NCI-H774 (cell line): ENCODE measurements around the gene CCDC187.

ENCODE experiments used
- DNase-seq: peaks from one replicate; lab custom pipeline; 2025; lab: John Stamatoyannopoulos, UW

Gene CCDC187

GRCh38 chr9:136339173-136339957 lies 35.5 kb upstream of the CCDC187 start:
- no peak for DNase-seq

GRCh38 chr9:136338511-136338910 lies 34.6 kb upstream of the CCDC187 start:
- no peak for DNase-seq

GRCh38 chr9:136337416-136338395 lies 33.8 kb upstream of the CCDC187 start:
- no peak for DNase-seq

- no peak for DNase-seq
Observed at GRCh38 chr9:136336881-136337280, 33.0 kb upstream of the CCDC187 start.

DNA sequence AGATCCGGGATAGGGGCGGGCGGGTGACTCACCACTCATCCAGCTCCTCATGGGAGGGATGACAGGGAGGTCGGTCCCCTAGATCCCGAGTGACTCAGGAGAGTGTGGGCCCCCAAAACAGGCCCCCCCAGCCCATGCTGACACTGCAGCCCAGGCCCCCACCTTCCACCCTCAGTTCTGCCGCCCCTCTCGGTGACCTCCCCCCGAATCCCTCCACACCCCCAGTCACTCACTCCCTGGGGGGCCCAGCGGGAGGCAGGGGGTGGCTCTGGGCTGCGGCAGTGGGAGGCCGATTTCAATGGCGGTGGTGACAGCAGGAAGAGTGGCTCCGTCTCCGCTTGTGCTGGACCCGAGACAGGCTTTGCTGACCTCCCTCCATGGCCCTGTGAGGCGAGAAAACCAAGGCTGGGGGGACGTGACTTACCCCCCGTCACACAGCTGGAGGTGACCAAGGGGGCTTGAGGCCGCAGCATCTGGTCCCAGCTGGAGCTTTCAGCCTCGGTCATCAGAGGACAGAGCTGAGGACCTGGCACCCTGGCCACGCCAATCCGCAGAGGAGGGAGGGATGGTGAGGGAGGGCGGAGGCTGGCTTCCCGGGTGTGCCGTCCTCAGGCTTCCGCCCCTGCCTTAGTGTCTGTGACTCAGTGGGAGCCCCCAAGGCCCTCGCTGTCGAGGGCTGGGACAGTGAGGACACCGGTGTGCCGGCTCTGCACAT lies 32.4 kb upstream of the CCDC187 start:
- no peak for DNase-seq

DNA sequence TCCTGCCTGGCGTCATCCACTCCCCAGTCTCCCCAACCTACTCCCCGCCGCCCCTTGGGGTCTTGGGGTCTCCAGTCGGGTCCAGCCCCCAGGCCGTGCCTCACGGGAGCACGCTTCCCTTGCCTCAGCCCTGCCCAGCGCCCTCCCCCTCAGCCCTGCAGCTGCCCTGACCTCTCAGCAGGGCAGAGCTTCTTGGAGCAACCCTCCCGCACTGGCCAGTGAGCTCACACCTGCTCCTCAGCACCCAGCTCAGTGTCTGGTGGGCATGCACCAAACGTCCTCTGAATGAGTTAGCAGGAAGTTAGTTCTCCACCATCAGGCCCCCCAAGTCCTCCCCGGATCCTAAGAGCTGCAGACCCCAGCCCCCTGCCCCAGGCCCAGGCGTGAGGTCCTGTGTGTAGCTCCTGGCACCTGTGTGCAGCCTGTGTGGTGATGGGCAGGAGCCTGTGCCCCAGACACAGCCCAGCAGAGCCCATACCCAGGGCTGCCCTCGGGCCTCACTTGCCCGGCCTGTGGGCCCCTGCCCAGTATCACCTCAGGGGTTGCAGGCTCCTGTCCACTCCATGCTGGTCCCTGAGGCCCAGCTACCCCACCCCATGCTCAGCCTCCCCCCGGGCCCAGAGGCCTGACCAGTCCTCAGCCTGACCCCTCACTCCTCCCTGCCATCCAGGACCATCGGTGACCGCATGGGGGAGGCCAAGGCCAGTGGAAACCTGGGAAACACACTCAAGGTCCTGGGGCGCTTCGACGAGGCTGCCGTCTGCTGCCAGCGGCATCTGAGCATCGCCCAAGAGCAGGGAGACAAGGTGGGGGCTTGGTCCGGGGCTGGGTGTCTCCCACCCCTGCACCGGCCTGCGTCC lies 31.6 kb upstream of the CCDC187 start:
- no peak for DNase-seq

- DNase-seq = no peak
Observed at GRCh38 chr9:136334541-136334940, 30.6 kb upstream of the CCDC187 start.

DNA sequence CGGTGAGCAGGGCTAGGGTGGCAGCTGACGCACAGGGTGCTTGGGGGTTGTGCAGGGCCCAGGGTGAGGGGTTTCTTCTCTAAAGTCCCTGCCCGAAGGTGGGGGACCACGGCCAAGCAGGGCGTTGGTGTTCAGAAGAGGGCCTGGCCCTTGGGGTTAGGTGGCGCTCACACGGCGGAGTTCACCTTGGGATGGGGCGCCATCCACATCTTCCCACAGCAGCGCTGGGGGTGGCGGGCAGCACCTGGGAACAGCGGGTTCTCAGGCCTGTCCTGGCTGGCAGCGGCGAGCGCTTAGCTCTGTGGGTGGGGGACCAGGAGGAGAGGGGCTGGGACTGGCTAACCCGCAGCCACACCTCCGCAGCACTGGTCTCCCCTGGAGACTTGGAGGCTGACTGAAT lies 29.6 kb upstream of the CCDC187 start:
- DNase-seq = no peak

DNA sequence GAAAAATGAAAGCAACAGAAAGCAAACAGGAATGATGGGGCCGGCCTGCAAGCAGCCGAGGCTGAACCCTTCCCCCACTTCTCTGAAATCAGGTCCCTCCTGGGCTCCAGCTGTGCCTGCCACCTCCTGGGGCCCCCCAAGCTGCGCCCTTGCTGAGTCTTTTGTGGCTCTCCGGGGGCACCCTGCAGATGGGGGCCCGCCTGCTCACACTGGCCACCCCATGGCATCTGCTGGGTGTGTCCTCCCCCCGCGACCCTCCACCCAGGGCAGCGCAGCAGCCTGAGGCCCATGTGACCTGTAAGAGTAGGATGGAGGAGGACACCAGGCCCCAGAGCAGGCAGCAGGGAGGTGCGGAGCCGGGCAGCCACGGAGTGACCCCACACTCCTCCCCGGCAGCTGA lies 29.2 kb upstream of the CCDC187 start:
- no peak for DNase-seq

DNA sequence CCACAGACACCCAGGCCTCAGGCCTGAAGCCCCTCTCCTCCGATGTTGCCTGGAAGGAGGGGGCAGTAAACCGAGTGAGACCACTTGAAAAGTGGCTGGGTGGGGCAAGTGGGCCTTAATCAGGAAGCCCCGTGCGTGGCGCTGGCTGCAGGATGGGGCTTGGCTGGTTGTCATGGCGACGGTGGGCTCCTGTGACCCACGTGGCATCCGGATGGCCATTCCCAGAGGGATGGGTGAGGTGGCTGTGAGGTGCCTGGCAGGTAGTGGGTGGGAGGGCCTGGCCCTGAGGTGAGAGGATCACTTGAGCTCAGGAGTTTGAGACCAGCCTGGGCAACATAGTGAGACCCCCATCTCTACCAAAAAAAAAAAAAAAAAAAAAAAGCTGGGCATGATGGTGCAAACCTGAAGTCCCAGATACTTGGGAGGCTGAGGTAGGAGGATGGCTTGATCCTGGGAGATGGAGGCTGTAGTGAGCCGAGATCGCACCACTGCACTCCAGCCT lies 28.6 kb upstream of the CCDC187 start:
- no peak for DNase-seq

- no peak for DNase-seq
Observed at GRCh38 chr9:136331556-136332481, 27.9 kb upstream of the CCDC187 start.

GRCh38 chr9:136331030-136331429 lies 27.1 kb upstream of the CCDC187 start:
- no peak for DNase-seq

GRCh38 chr9:136330406-136330990 lies 26.6 kb upstream of the CCDC187 start:
- DNase-seq = no peak

DNA sequence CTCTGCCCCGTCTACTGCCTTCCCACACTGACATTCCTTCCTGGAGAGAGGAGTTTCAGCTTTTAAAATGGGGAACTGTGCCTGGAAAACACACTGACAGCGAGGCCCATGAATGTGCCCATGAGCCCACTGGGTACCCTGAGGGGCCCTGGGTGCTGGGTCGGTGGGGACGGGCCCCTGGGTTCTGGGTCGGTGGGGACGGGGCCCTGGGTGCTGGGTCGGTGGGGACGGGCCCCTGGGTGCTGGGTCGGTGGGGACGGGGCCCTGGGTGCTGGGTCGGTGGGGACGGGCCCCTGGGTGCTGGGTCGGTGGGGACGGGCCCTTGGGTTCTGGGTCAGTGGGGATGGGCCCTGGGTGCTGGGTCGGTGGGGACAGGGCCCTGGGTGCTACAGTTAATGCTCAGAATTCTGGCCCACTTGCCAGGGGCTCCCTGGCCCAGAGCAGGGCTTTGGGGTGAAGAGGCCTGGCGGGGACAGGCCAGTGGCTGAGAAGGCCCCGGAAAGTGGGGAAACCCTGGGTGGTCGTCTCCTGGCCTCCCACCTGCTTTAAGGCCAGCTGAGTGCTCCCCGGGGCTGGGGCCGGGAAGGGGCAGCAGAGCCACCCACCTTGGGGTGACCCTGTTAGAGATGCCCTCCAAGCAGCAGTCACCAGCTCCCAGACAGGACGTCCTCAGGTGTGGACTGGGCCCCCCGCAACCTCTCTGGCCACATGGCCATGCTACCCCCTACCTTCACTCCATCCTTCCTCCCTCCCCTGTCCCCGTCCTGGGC lies 25.9 kb upstream of the CCDC187 start:
- no peak for DNase-seq

- DNase-seq = no peak
Observed at GRCh38 chr9:136329211-136329627, 25.3 kb upstream of the CCDC187 start.

GRCh38 chr9:136328622-136329041 lies 24.7 kb upstream of the CCDC187 start:
- DNase-seq = no peak

DNA sequence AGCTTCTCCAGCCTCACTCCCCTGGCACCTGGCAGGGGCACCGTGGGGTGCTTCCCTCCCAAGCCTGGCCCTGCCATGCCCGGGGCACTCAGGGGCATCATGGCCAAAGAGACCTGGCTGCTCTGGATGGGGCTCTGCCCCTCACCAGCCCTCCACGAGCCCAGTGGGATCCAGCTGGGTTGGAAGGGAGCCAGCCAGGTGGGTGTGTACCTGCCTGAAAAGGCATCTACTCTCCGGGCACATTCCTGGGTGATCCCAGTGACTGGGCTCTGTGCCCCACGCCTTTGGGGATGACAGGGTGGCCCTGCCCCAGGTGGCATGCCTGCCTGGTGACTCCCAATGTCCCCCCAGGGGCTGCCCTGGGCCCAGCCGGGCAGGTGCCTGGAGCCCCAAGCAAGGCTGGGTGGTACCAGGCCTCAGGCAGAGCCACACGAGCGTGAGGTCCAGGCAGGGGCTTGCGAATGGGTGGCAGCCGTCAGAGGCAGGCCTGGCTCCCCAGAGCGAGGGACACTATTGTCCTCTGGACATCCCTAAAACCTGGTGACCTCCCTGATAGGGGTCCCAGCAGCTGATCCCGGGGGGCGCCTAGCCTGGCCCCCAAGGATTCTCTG lies 24.2 kb upstream of the CCDC187 start:
- no peak for DNase-seq

DNA sequence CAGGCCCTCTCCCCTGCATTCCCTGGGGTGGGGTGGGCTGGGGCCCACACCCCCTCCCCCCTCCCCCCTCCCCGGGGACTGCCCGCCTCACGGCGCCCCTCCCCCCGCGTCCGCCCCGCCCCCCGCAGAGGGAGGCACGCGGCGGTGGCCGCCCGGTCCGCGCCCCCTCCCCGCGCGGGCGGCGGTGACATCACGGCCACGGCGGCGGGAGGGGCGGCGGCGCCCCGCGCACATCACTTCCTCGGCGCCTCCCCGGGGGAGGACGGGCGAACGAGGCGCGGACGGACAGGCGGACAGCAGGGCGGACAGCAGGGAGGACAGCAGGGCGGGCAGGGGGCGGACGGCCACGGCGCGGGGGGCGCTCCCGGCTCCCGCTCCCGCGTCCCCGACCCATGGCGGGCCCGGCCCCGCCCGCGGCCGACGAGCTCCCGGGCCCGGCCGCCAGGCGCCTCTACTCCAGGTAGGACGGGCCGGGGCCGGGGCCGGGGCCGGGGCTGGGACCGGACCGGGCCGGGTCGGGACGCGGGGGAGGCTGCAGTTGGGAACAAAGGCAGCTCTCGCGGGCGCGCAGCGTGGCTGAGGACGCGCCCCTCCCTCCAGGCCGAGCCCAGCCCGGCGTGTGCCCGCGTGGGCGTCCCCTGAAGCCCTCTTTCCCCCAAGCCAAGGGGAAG lies 23.5 kb upstream of the CCDC187 start, which contains the start of gene GPSM1:
GPSM1 (plus strand) TSS at position 236 of the 671 bp plus-strand sequence; CDS start at position 393, 157 bp downstream.
- peak; percentile 44 for DNase-seq
